ENCODE measurements around the gene CECR2.

CECR2 gene

GRCh38 chr22:17358415-17358814, 10.8 kb upstream of the CECR2 start:
- TF ChIP-seq CTCF (conservative IDR thresholded peaks at IDR 0.05; ENCODE audit: control insufficient read depth, insufficient read depth, low read depth, low read length), result no peak
- H3K4me3 ChIP-seq (ENCODE audit: control insufficient read depth, low read depth, low read length), result no peak overlapping the region
- no peak for DNase-seq (ENCODE audit: low read depth)

GRCh38 chr22:17359501-17359900, 9.8 kb upstream of the CECR2 start:
- no peak for DNase-seq (ENCODE audit: low read depth)
- TF ChIP-seq CTCF (conservative IDR thresholded peaks at IDR 0.05; ENCODE audit: control insufficient read depth, insufficient read depth, low read depth, low read length), result no peak
- H3K4me3 ChIP-seq (ENCODE audit: control insufficient read depth, low read depth, low read length), result no peak overlapping the region

GRCh38 chr22:17366329-17366728, 2.9 kb upstream of the CECR2 start:
- H3K4me3 ChIP-seq (ENCODE audit: control insufficient read depth, low read depth, low read length), result no peak overlapping the region
- DNase-seq (ENCODE audit: low read depth), result no peak
- TF ChIP-seq CTCF (conservative IDR thresholded peaks at IDR 0.05; ENCODE audit: control insufficient read depth, insufficient read depth, low read depth, low read length), result no peak

GRCh38 chr22:17366830-17367229, 2.4 kb upstream of the CECR2 start:
- no peak for DNase-seq (ENCODE audit: low read depth)
- peak; percentile 12 for TF ChIP-seq CTCF (conservative IDR thresholded peaks at IDR 0.05; ENCODE audit: control insufficient read depth, insufficient read depth, low read depth, low read length)
- H3K4me3 ChIP-seq (ENCODE audit: control insufficient read depth, low read depth, low read length), result no peak overlapping the region

- no peak for DNase-seq (ENCODE audit: low read depth)
- no peak overlapping the region for H3K4me3 ChIP-seq (ENCODE audit: control insufficient read depth, low read depth, low read length)
- no peak for TF ChIP-seq CTCF (conservative IDR thresholded peaks at IDR 0.05; ENCODE audit: control insufficient read depth, insufficient read depth, low read depth, low read length)
Measured at GRCh38 chr22:17368144-17368543, 1.1 kb upstream of the CECR2 start.

GRCh38 chr22:17368554-17369438, 464 bp upstream of the CECR2 start:
- H3K4me3 ChIP-seq (ENCODE audit: control insufficient read depth, low read depth, low read length), result no peak overlapping the region
- no peak for TF ChIP-seq CTCF (conservative IDR thresholded peaks at IDR 0.05; ENCODE audit: control insufficient read depth, insufficient read depth, low read depth, low read length)

More at GRCh38 chr22:17368554-17369438, 464 bp upstream of the CECR2 start:
- no peak for DNase-seq (ENCODE audit: low read depth)

Data from fibroblast of mammary gland (primary cell).